Measurements from ENCODE around the gene HMCN1. TPM values are rescaled to one million over a fixed set of nuclear protein-coding genes. Genes with fewer than 3 reads are reported as not detected.

Gene HMCN1
- polyA plus RNA-seq, 1 donor from 2014 or later = 0.66 TPM

GRCh38 chr1:186193224-186193623 is 459.0 kb downstream of the HMCN1 start:
- Histone ChIP-seq H3K4me2 (ENCODE audit: low read length) (no peak overlapping the region), H4K20me1 (ENCODE audit: insufficient read depth) (no peaks in the 10 kb centered on the region), H3K36me3 (ENCODE audit: insufficient read depth, low read length) (no peaks in the 10 kb centered on the region), H3K9me3 (ENCODE audit: low read length) (no peaks in the 10 kb centered on the region), H3F3A (ENCODE audit: insufficient read depth, low read length, poor library complexity, severe bottlenecking) (no peaks in the 10 kb centered on the region), H2AFZ (ENCODE audit: low read depth, low read length) (no peak overlapping the region), H3K9ac (ENCODE audit: low read length) (no peak overlapping the region), H3K27ac (ENCODE audit: low read length) (no peak overlapping the region), H3K4me3 (ENCODE audit: low read length) (no peak overlapping the region), H3K9me2 (ENCODE audit: insufficient read depth, low read length) (no peaks in the 10 kb centered on the region), H3K27me3 (ENCODE audit: insufficient read depth, low read depth, low read length) (no peaks in the 10 kb centered on the region), H3K79me2 (replicated peaks; ENCODE audit: insufficient read depth, low read length) (no peaks in the 10 kb centered on the region)
- TF ChIP-seq POLR2AphosphoS5 (IDR thresholded peaks at IDR 0.05) (no peak), EZH2 (IDR thresholded peaks at IDR 0.05; ENCODE audit: borderline replicate concordance, insufficient read depth, low read length, poor library complexity, severe bottlenecking) (no peak), MXI1 (conservative IDR thresholded peaks at IDR 0.05; ENCODE audit: poor library complexity, severe bottlenecking) (no peak), TAF1 (IDR thresholded peaks at IDR 0.05; ENCODE audit: low read depth) (no peak), CTCF (IDR thresholded peaks at IDR 0.05; ENCODE audit: poor library complexity, severe bottlenecking) (no peak), RAD21 (conservative IDR thresholded peaks at IDR 0.05) (no peak), REST (IDR thresholded peaks at IDR 0.05; ENCODE audit: borderline replicate concordance) (no peak), SMC3 (conservative IDR thresholded peaks at IDR 0.05; ENCODE audit: poor library complexity) (no peak), EP300 (conservative IDR thresholded peaks at IDR 0.05; ENCODE audit: poor library complexity, severe bottlenecking) (no peak)

- Histone ChIP-seq H3K79me2 (replicated peaks; ENCODE audit: insufficient read depth, low read length) (no peaks in the 10 kb centered on the region), H3K9me2 (ENCODE audit: insufficient read depth, low read length) (no peaks in the 10 kb centered on the region), H3K36me3 (ENCODE audit: insufficient read depth, low read length) (no peaks in the 10 kb centered on the region), H2AFZ (ENCODE audit: low read depth, low read length) (no peak overlapping the region), H3K27me3 (ENCODE audit: insufficient read depth, low read depth, low read length) (no peaks in the 10 kb centered on the region), H3F3A (ENCODE audit: insufficient read depth, low read length, poor library complexity, severe bottlenecking) (no peaks in the 10 kb centered on the region), H4K20me1 (ENCODE audit: insufficient read depth) (no peaks in the 10 kb centered on the region), H3K4me2 (ENCODE audit: low read length) (no peak overlapping the region), H3K27ac (ENCODE audit: low read length) (no peak overlapping the region), H3K9ac (ENCODE audit: low read length) (no peak overlapping the region), H3K4me3 (ENCODE audit: low read length) (no peak overlapping the region), H3K9me3 (ENCODE audit: low read length) (no peaks in the 10 kb centered on the region)
- TF ChIP-seq POLR2AphosphoS5 (IDR thresholded peaks at IDR 0.05) = no peak
- no peak for TF ChIP-seq EP300 (conservative IDR thresholded peaks at IDR 0.05; ENCODE audit: poor library complexity, severe bottlenecking)
- no peak for TF ChIP-seq SMC3 (conservative IDR thresholded peaks at IDR 0.05; ENCODE audit: poor library complexity)
- TF ChIP-seq MXI1 (conservative IDR thresholded peaks at IDR 0.05; ENCODE audit: poor library complexity, severe bottlenecking) = no peak
Observed at GRCh38 chr1:186194107-186194756, 460.0 kb downstream of the HMCN1 start.
